T-cell (primary cell): Measurements from ENCODE around the gene PICK1. TPM values are rescaled to one million over a fixed set of nuclear protein-coding genes. Genes with fewer than 3 reads are reported as not detected.

Source experiments
- ATAC-seq, 4 experiments: fragments of 200-7000 bp in 3 of 4; fragments of 150-1000 bp in 1 of 4; cut with Tn5 transposase; replicated peaks in 1 of 4; 1 replicate in 3 of 4; 2 replicates in 1 of 4; pipeline ENCODE4 v1.10.0; 2021; ENCODE audit warnings: moderate library complexity in 3 of 4, mild to moderate bottlenecking in 2 of 4, moderate number of reproducible peaks in 1 of 4
- CTCF ChIA-PET, 2 donors: fragments of 300-600 bp; sonication (Branson Sonifier 250); formaldehyde crosslinking; loops; one replicate each; lab custom pipeline; 2022; ENCODE audit warnings: antibody characterized with exemption in 2 of 2; lab: Charles Lee
- POLR2A ChIA-PET, 2 donors: fragments of 300-600 bp; sonication (Branson Sonifier 250); formaldehyde crosslinking; loops; one replicate each; lab custom pipeline; 2022; ENCODE audit warnings: antibody characterized with exemption in 2 of 2; lab: Charles Lee
- DNase-seq, 35 experiments: peaks; one replicate each; pipeline versions ENCODE4 v3.0.0 to v3.0.0-alpha.2; 2013 to 2023
- H3K27ac ChIP-seq: one replicate; pipeline ENCODE4 v1.5.1; 2013; ENCODE audit warnings: low read length
- H3K27me3 ChIP-seq, 2 experiments: replicated peaks in 1 of 2; 1 replicate in 1 of 2; 2 replicates in 1 of 2; pipeline versions ENCODE4 v1.6.1 to v1.7.0; 2013; ENCODE audit warnings: low read length in 1 of 2, mixed read lengths in 1 of 2; ENCODE audit not compliant: control insufficient read depth in 2 of 2, insufficient read depth in 2 of 2; ENCODE audit errors: extremely low read depth in 1 of 2
- H3K36me3 ChIP-seq, 2 donors: 1 replicate in 1 of 2; 2 replicates in 1 of 2; pipeline versions ENCODE4 v1.6.1 to v1.7.0; 2013; ENCODE audit warnings: low read length in 1 of 2; ENCODE audit not compliant: control insufficient read depth in 2 of 2, insufficient read depth in 1 of 2; ENCODE audit errors: extremely low read depth in 1 of 2
- H3K4me1 ChIP-seq, 2 experiments: 1 replicate in 1 of 2; 2 replicates in 1 of 2; pipeline versions ENCODE4 v1.6.1 to v1.7.0; 2013; ENCODE audit warnings: low read length in 2 of 2, mixed read lengths in 1 of 2; ENCODE audit not compliant: insufficient read depth in 2 of 2, control insufficient read depth in 1 of 2; ENCODE audit errors: extremely low read depth in 1 of 2
- H3K4me3 ChIP-seq, 2 donors: 1 replicate in 1 of 2; 2 replicates in 1 of 2; pipeline versions ENCODE4 v1.5.1 to v1.7.0; 2013; ENCODE audit warnings: mild to moderate bottlenecking in 2 of 2, low read length in 1 of 2, moderate library complexity in 1 of 2; ENCODE audit not compliant: control insufficient read depth in 1 of 2; ENCODE audit errors: extremely low read depth in 1 of 2
- H3K9me3 ChIP-seq: 2 replicates; pipeline ENCODE4 v1.7.0; 2013
- H3K27ac Mint-ChIP-seq, 2 donors: one replicate each; pipeline ENCODE4 v1.8.0; 2020 to 2021; ENCODE audit warnings: mild to moderate bottlenecking in 2 of 2, mixed read lengths in 2 of 2
- H3K27me3 Mint-ChIP-seq, 2 donors: one replicate each; pipeline ENCODE4 v1.8.0; 2021 to 2022; ENCODE audit warnings: mixed read lengths in 2 of 2
- H3K36me3 Mint-ChIP-seq: one replicate; pipeline ENCODE4 v1.8.0; 2021; ENCODE audit warnings: mixed read lengths
- H3K4me1 Mint-ChIP-seq, 3 donors: one replicate each; pipeline ENCODE4 v1.8.0; 2020 to 2022; ENCODE audit warnings: mixed read lengths in 3 of 3, mild to moderate bottlenecking in 1 of 3
- H3K4me3 Mint-ChIP-seq, 3 donors: one replicate each; pipeline ENCODE4 v1.8.0; 2020 to 2022; ENCODE audit warnings: mild to moderate bottlenecking in 3 of 3, mixed read lengths in 3 of 3, moderate library complexity in 3 of 3
- H3K9me3 Mint-ChIP-seq, 3 donors: one replicate each; pipeline ENCODE4 v1.8.0; 2020 to 2022; ENCODE audit warnings: mixed read lengths in 3 of 3
- WGBS: methylation state at CpG from one replicate; pipeline ENCODE4 v1.1.5; 2013; ENCODE audit warnings: missing lambda C conversion rate; ENCODE audit not compliant: insufficient coverage; 5-methylcytosine and 5-hydroxymethylcytosine counted together
- total RNA-seq, 35 experiments: library from RNA in 6 of 35; stranded (reverse) in 6 of 35; fragments of 120-200 nt in 1 of 35; gene quantifications; one replicate each; pipeline versions ENCODE4 v1.2.1 to v1.2.4 and lab custom pipeline; 2013 to 2026

The PICK1 gene
- 10 to 100 TPM; 26.4 to 32.0 (median 27.7) TPM for total RNA-seq
- total RNA-seq (2013), result 16.9 TPM
- 19.6 to 35.0 (median 24.4) reads per million in 29 experiments for total RNA-seq (lab: John Stamatoyannopoulos, UW)

GRCh38 chr22:38056969-38057891 is at the start of gene PICK1:
TSS of gene PICK1 (plus strand) at chr22:38057404. CDS start at chr22:38057810, 406 bp downstream.
- Histone ChIP-seq H3K9me3 (no peaks in the 10 kb centered on the region), H3K4me1 (peaks cover 2 to 26% of the 10 kb centered on the region in 2 experiments), H3K4me3 (peak within 1 kb of the TSS; percentile 84 to 88), H3K27ac (peak within 1 kb of the TSS; percentile 92), H3K36me3 (peaks cover 0 to 2% of the 10 kb centered on the region in 2 donors), H3K27me3 (peaks cover 0 to 15% of the 10 kb centered on the region in 2 experiments)
- ChIA-PET POLR2A (no interaction called here), CTCF (interaction anchor here (0.5 to 1.2 kb wide), 2 partner anchors 13 to 152 kb away, joined by 3 to 4 read pairs; no protein-coding TSS in a partner anchor)
- Mint-ChIP-seq H3K27ac (peak within 1 kb of the TSS; percentile 97 to 98), H3K36me3 (peaks cover 14% of the 10 kb centered on the region), H3K4me1 (peaks cover 19 to 21% (median 20%) of the 10 kb centered on the region in 3 donors), H3K4me3 (peak within 1 kb of the TSS; percentile 93 to 96 (median 96)), H3K9me3 (no peaks in the 10 kb centered on the region), H3K27me3 (no peaks in the 10 kb centered on the region)
- 3% methylated on average over 35 of the region's 47 CpGs for WGBS
- peak; percentile 43 to 85 (median 74) for DNase-seq
- ATAC-seq, result peak; percentile 80 to 84 (median 82)

GRCh38 chr22:38009000-38009806 is 48.0 kb upstream of the PICK1 start:
- peak overlapping the region in 1 of 2 donors; percentile 23 for H3K27ac Mint-ChIP-seq
- no peaks in the 10 kb centered on the region for H3K9me3 Mint-ChIP-seq
- H3K27me3 Mint-ChIP-seq, result no peaks in the 10 kb centered on the region
- H3K4me1 ChIP-seq, result peaks cover 0 to 24% of the 10 kb centered on the region in 2 experiments
- no peaks in the 10 kb centered on the region for H3K36me3 ChIP-seq
- no peaks in the 10 kb centered on the region for H3K9me3 ChIP-seq
- ChIA-PET POLR2A (no interaction called here), CTCF (no interaction called here)
- no peaks in the 10 kb centered on the region for H3K36me3 Mint-ChIP-seq
- DNase-seq, result peak in 1 of 35 experiments; percentile 10
- peaks cover 6 to 13% (median 11%) of the 10 kb centered on the region in 3 donors for H3K4me1 Mint-ChIP-seq
- no peak for ATAC-seq
- H3K27me3 ChIP-seq, result no peaks in the 10 kb centered on the region
- WGBS, result 74% methylated on average over 10 of the region's 14 CpGs
- H3K4me3 Mint-ChIP-seq, result no peak overlapping the region
- no peak overlapping the region for H3K27ac ChIP-seq
- no peak overlapping the region for H3K4me3 ChIP-seq

GRCh38 chr22:38012604-38013072 is 44.6 kb upstream of the PICK1 start:
- no peak overlapping the region for H3K27ac Mint-ChIP-seq
- ATAC-seq (no peak), DNase-seq (no peak)
- CTCF ChIA-PET, result no interaction called here
- Histone ChIP-seq H3K4me3 (no peak overlapping the region), H3K9me3 (no peaks in the 10 kb centered on the region), H3K27me3 (peaks cover 0 to 9% of the 10 kb centered on the region in 2 experiments), H3K4me1 (peaks cover 0 to 19% of the 10 kb centered on the region in 2 experiments), H3K36me3 (no peaks in the 10 kb centered on the region), H3K27ac (no peak overlapping the region)
- peaks cover 6 to 13% (median 11%) of the 10 kb centered on the region in 3 donors for H3K4me1 Mint-ChIP-seq
- POLR2A ChIA-PET, result no interaction called here
- WGBS, result 94% methylated on average over 6 of the region's 7 CpGs
- H3K36me3 Mint-ChIP-seq, result no peaks in the 10 kb centered on the region
- H3K4me3 Mint-ChIP-seq, result no peak overlapping the region
- H3K27me3 Mint-ChIP-seq, result no peaks in the 10 kb centered on the region
- H3K9me3 Mint-ChIP-seq, result no peaks in the 10 kb centered on the region

- POLR2A ChIA-PET, result no interaction called here
- no peak for DNase-seq
- Mint-ChIP-seq H3K4me1 (peaks cover under 1 to 9% (median 6%) of the 10 kb centered on the region in 3 donors), H3K27ac (no peak overlapping the region), H3K9me3 (no peaks in the 10 kb centered on the region), H3K4me3 (no peak overlapping the region), H3K36me3 (no peaks in the 10 kb centered on the region), H3K27me3 (no peaks in the 10 kb centered on the region)
- no peak overlapping the region for H3K4me3 ChIP-seq
- H3K27me3 ChIP-seq, result peaks cover 0 to 9% of the 10 kb centered on the region in 2 experiments
- no peaks in the 10 kb centered on the region for H3K36me3 ChIP-seq
- CTCF ChIA-PET, result no interaction called here
- WGBS, result no CpG with 5 or more reads among the region's 1 CpG
- no peak for ATAC-seq
- H3K4me1 ChIP-seq, result peaks cover 0 to 12% of the 10 kb centered on the region in 2 experiments
- no peak overlapping the region for H3K27ac ChIP-seq
- no peaks in the 10 kb centered on the region for H3K9me3 ChIP-seq
These were observed 43.1 kb upstream of the PICK1 start for GRCh38 chr22:38014083-38014482.

- H3K4me3 Mint-ChIP-seq, result no peak overlapping the region
- DNase-seq (no peak), ATAC-seq (no peak)
- no peaks in the 10 kb centered on the region for H3K27me3 Mint-ChIP-seq
- H3K27ac Mint-ChIP-seq, result no peak overlapping the region
- Histone ChIP-seq H3K27me3 (peaks cover 0 to 13% of the 10 kb centered on the region in 2 experiments), H3K9me3 (no peaks in the 10 kb centered on the region), H3K27ac (no peak overlapping the region), H3K4me3 (no peak overlapping the region), H3K36me3 (no peaks in the 10 kb centered on the region), H3K4me1 (peaks cover 0 to 5% of the 10 kb centered on the region in 2 experiments)
- ChIA-PET CTCF (no interaction called here), POLR2A (no interaction called here)
- H3K9me3 Mint-ChIP-seq, result no peaks in the 10 kb centered on the region
- no peaks in the 10 kb centered on the region for H3K36me3 Mint-ChIP-seq
- H3K4me1 Mint-ChIP-seq, result no peaks in the 10 kb centered on the region
- 89% methylated on average over 19 of the region's 33 CpGs for WGBS
These were observed 40.7 kb upstream of the PICK1 start for GRCh38 chr22:38016182-38017151.
